HepG2 (cell line): ENCODE measurements around the gene DNAJC5. TPM values are rescaled to one million over a fixed set of nuclear protein-coding genes. Genes with fewer than 3 reads are reported as not detected.
A peak's percentile ranks its signal among the peaks of the same experiment; 100 is the strongest.

Source experiments
- ATF1 ChIP-seq: IDR thresholded peaks from 2 replicates; pipeline ENCODE4 v1.6.1; 2016; ENCODE audit warnings: mild to moderate bottlenecking, control low read depth
- ATF4 ChIP-seq, 2 experiments: fragments of 450-650 bp in 1 of 2; sonication (generic) in 1 of 2; formaldehyde crosslinking; IDR thresholded peaks; 2 replicates each; pipeline versions ENCODE4 v1.5.0 to v1.8.0; 2020 to 2022; ENCODE audit warnings: mild to moderate bottlenecking in 1 of 2, missing genetic modification reagents in 1 of 2
- HNF1A ChIP-seq, 2 experiments: sonication (generic) in 1 of 2; formaldehyde crosslinking in 1 of 2; IDR thresholded peaks; 2 replicates each; pipeline versions ENCODE4 v1.4.0 to v1.6.1; 2016 to 2020; ENCODE audit warnings: borderline replicate concordance in 1 of 2, low read depth in 1 of 2, mild to moderate bottlenecking in 1 of 2, missing genetic modification reagents in 1 of 2
- NR0B2 ChIP-seq: sonication (generic); formaldehyde crosslinking; IDR thresholded peaks from 2 replicates; pipeline ENCODE4 v1.4.0; 2020; ENCODE audit warnings: mild to moderate bottlenecking, missing genetic modification reagents
- SMAD1 ChIP-seq: sonication (generic); formaldehyde crosslinking; IDR thresholded peaks from 2 replicates; pipeline ENCODE4 v1.4.0; 2020; ENCODE audit warnings: missing genetic modification reagents, low read depth, mild to moderate bottlenecking, borderline replicate concordance
- TAF15 ChIP-seq: fragments of 200-400 bp; formaldehyde crosslinking; IDR thresholded peaks from one replicate; pipeline ENCODE4 v1.6.1; 2018; ENCODE audit warnings: mild to moderate bottlenecking, low read depth, low read length; ENCODE audit not compliant: poor library complexity, severe bottlenecking
- ZKSCAN5 ChIP-seq: sonication (generic); formaldehyde crosslinking; IDR thresholded peaks from 2 replicates; pipeline ENCODE4 v1.5.1; 2020; ENCODE audit warnings: mild to moderate bottlenecking, missing genetic modification reagents
- ZNF331 ChIP-seq: sonication (generic); formaldehyde crosslinking; IDR thresholded peaks from 2 replicates; pipeline ENCODE4 v1.4.0; 2020; ENCODE audit warnings: missing genetic modification reagents
- ZNF350 ChIP-seq: sonication (generic); formaldehyde crosslinking; IDR thresholded peaks from 2 replicates; pipeline ENCODE4 v1.4.0; 2020; ENCODE audit warnings: mild to moderate bottlenecking, low read depth, missing genetic modification reagents, borderline replicate concordance
- ZNF382 ChIP-seq: sonication (generic); formaldehyde crosslinking; IDR thresholded peaks from 2 replicates; pipeline ENCODE4 v1.5.0; 2020; ENCODE audit warnings: missing genetic modification reagents, mild to moderate bottlenecking, borderline replicate concordance
- ZNF460 ChIP-seq: sonication (generic); formaldehyde crosslinking; IDR thresholded peaks from 2 replicates; pipeline ENCODE4 v1.5.1; 2020; ENCODE audit warnings: missing genetic modification reagents, mild to moderate bottlenecking, borderline replicate concordance
- ZNF646 ChIP-seq: sonication (generic); formaldehyde crosslinking; IDR thresholded peaks from 2 replicates; pipeline ENCODE4 v1.9.0; 2021; ENCODE audit warnings: mild to moderate bottlenecking, missing genetic modification reagents
- ZNF710 ChIP-seq: sonication (generic); formaldehyde crosslinking; IDR thresholded peaks from 2 replicates; pipeline ENCODE4 v1.5.0; 2020; ENCODE audit warnings: mild to moderate bottlenecking, missing genetic modification reagents, borderline replicate concordance
- polyA plus RNA-seq, 8 experiments: library from polyadenylated mRNA; depleted of rRNA in 3 of 8; stranded (reverse) in 7 of 8; unstranded in 1 of 8; fragments of >200 nt; fragmentation: Illumina TruSeq in 4 of 8; extraction: Trizol in 4 of 8; gene quantifications; 2 replicates each; pipeline versions ENCODE4 v1.2.1 to v1.2.3, GENCODE V29; 2011 to 2016; ENCODE audit warnings: low read depth in 4 of 8, missing spikeins in 1 of 8, mixed read lengths in 1 of 8; ENCODE audit not compliant: insufficient read depth in 1 of 8
- total RNA-seq, 5 experiments: library from RNA; depleted of rRNA; stranded (reverse); fragments of >200 nt; fragmentation: Illumina TruSeq; extraction: Trizol; gene quantifications; 2 replicates each; pipeline ENCODE4 v1.2.3, GENCODE V29; 2016; ENCODE audit warnings: low read depth in 1 of 5

The DNAJC5 gene
- total and polyA plus RNA-seq, 2 of the 13 experiments (the other 11 are each of a cell fraction or from before 2014, with no cell fraction given): 42.8 to 64.5 TPM

- TF ChIP-seq HNF1A (IDR thresholded peaks at IDR 0.05; ENCODE audit: low read depth) (no peak), HNF1A (CRISPR knock-in tag; IDR thresholded peaks at IDR 0.05; ENCODE audit: borderline replicate concordance) (no peak), ATF1 (CRISPR knock-in tag) (no peak), ZNF331 (no peak), ATF4 (CRISPR knock-in tag; IDR thresholded peaks at IDR 0.05) (no peak), SMAD1 (CRISPR knock-in tag) (no peak), ZNF382 (no peak), ZNF460 (CRISPR knock-in tag) (peak; percentile 65), ZNF350 (CRISPR knock-in tag) (no peak), NR0B2 (CRISPR knock-in tag) (no peak), ZKSCAN5 (CRISPR knock-in tag) (no peak), ZNF710 (0 out of 2 replicates have a peak, but pooled peaks have one; percentile 19), ZNF646 (CRISPR knock-in tag) (no peak), TAF15 (no peak)
Observed at GRCh38 chr20:63970714-63971431, 75.9 kb downstream of the DNAJC5 start (continued).
